Measurements from ENCODE around the gene TNNT3.
"Not testable (repeated sequence)": the region's sequence is repeated elsewhere in the genome, so short reads cannot be mapped to it uniquely, and the experiment has no call there.

The TNNT3 gene

DNA sequence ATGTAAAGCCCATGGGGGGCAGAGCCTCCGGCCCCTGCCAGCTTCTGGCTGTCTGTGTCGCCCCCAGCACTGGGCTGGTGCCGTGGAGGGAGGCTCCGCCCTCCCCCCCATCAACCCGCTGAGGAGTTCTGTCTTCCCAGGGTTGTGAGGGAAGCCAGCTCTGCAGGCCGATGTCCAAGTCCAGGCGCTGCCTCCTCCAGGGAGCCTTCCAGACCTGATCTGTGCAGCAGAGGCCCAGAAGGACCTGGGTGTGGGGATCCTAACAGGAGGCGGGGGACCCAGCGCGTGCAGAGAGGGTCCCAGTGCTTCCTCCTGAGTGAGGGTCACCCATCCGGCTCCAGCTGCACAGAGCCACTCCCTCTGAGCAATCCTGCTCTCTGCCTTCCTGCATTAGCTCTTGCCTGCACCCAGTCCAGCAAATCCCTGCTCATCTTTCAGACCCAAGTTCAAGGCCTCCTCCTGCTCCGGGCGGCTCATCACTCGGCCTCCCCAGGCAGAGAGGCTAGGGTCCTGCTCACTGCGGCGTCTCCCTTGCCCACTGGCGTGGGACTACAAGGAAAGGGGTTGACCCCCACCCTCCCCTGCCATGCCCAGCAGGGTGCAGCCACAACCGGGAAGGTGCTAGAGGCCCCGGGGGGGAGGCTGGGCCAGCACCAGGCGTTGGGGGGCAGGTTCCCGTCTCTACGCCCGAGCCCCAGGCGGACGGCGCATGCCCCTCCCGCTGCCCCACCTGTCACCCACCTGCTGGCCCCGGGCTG, 44.2 kb upstream of the TNNT3 start:
- H3K79me2 ChIP-seq (ENCODE audit: control insufficient read depth, low read length) = peaks cover 16% of the 10 kb centered on the region
- H3K36me3 ChIP-seq (ENCODE audit: control insufficient read depth, low read length) = no peaks in the 10 kb centered on the region
- peaks cover 6% of the 10 kb centered on the region for H4K20me1 ChIP-seq (ENCODE audit: control insufficient read depth, insufficient read depth, low read depth, low read length)
- H3K4me3 ChIP-seq (ENCODE audit: low read length) = no peak overlapping the region
- no peak overlapping the region for H3K4me2 ChIP-seq (ENCODE audit: low read length)
- H3K4me1 ChIP-seq (ENCODE audit: control insufficient read depth, low read length) = no peaks in the 10 kb centered on the region; the same call in 1 of the 2 replicates
- H3K9me3 ChIP-seq (ENCODE audit: control insufficient read depth, insufficient read depth, low read length) = no peaks in the 10 kb centered on the region
- TF ChIP-seq CTCF (IDR thresholded peaks at IDR 0.05; ENCODE audit: low read depth, low read length, poor library complexity, severe bottlenecking) (no peak), EZH2phosphoT487 (IDR thresholded peaks at IDR 0.05; ENCODE audit: borderline replicate concordance, low read length) (no peak)
- H3K27me3 ChIP-seq (ENCODE audit: control insufficient read depth, low read length) = no peaks in the 10 kb centered on the region
- H3K27ac ChIP-seq (ENCODE audit: low read depth, low read length) = no peak overlapping the region
- no peaks in the 10 kb centered on the region for H3F3A ChIP-seq (ENCODE audit: control insufficient read depth, insufficient read depth)
- H3K9me2 ChIP-seq (replicated peaks; ENCODE audit: control insufficient read depth, low read length) = no peaks in the 10 kb centered on the region

DNA sequence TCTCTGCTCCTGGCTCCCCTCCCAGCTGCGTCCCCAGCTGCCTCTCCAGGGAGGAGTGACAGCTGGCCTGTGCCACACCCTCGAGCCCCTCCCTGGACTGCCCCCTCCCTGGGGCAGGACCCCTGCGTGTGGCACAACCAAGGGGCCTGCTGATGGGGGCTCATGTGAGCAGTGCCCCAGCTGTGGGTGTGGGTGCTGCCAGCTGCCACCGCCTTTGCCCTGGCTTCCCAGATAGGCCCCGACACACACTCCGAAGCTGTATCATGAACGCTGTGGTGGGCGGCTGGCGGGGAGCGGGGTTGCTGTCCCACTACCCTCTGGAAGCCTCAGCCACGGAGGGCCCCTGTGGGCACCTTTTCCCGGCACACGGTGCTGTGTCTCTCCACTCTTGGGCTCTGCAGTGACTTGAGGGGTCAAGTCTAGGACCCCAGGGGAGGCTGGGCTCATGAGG, 43.6 kb upstream of the TNNT3 start:
- H3K4me3 ChIP-seq (ENCODE audit: low read length); H3K27ac ChIP-seq (ENCODE audit: low read depth, low read length); H3K9me2 ChIP-seq (replicated peaks; ENCODE audit: control insufficient read depth, low read length); H3F3A ChIP-seq (ENCODE audit: control insufficient read depth, insufficient read depth); H3K4me2 ChIP-seq (ENCODE audit: low read length); H3K36me3 ChIP-seq (ENCODE audit: control insufficient read depth, low read length); H3K9me3 ChIP-seq (ENCODE audit: control insufficient read depth, insufficient read depth, low read length); H4K20me1 ChIP-seq (ENCODE audit: control insufficient read depth, insufficient read depth, low read depth, low read length); H3K4me1 ChIP-seq (ENCODE audit: control insufficient read depth, low read length); H3K27me3 ChIP-seq (ENCODE audit: control insufficient read depth, low read length): not testable (repeated sequence)
- H3K79me2 ChIP-seq (ENCODE audit: control insufficient read depth, low read length) = peaks cover 11% of the 10 kb centered on the region

GRCh38 chr11:1876361-1877063, 43.0 kb upstream of the TNNT3 start:
- Histone ChIP-seq H3K4me3 (ENCODE audit: low read length) (no peak overlapping the region), H3K4me1 (ENCODE audit: control insufficient read depth, low read length) (peaks cover 12% of the 10 kb centered on the region), H3K27ac (ENCODE audit: low read depth, low read length) (no peak overlapping the region), H3K27me3 (ENCODE audit: control insufficient read depth, low read length) (no peaks in the 10 kb centered on the region), H4K20me1 (ENCODE audit: control insufficient read depth, insufficient read depth, low read depth, low read length) (peaks cover 3% of the 10 kb centered on the region; the same call in 1 of the 2 replicates), H3K36me3 (ENCODE audit: control insufficient read depth, low read length) (no peaks in the 10 kb centered on the region; the same call in 1 of the 2 replicates), H3K4me2 (ENCODE audit: low read length) (no peak overlapping the region), H3K9me3 (ENCODE audit: control insufficient read depth, insufficient read depth, low read length) (no peaks in the 10 kb centered on the region), H3K79me2 (ENCODE audit: control insufficient read depth, low read length) (peaks cover 7% of the 10 kb centered on the region), H3F3A (ENCODE audit: control insufficient read depth, insufficient read depth) (no peaks in the 10 kb centered on the region), H3K9me2 (replicated peaks; ENCODE audit: control insufficient read depth, low read length) (no peaks in the 10 kb centered on the region)
- no peak for TF ChIP-seq EZH2phosphoT487 (IDR thresholded peaks at IDR 0.05; ENCODE audit: borderline replicate concordance, low read length)
- TF ChIP-seq CTCF (IDR thresholded peaks at IDR 0.05; ENCODE audit: low read depth, low read length, poor library complexity, severe bottlenecking) = peak; percentile 55
